T-helper 9 cell (primary cell): ENCODE measurements around the gene PAM.

Experiments used
- DNase-seq: peaks from one replicate; pipeline ENCODE4 v3.0.0-alpha.2; 2020

PAM gene

GRCh38 chr5:102863764-102864560, 108.9 kb downstream of the PAM start:
- no peak for DNase-seq

DNA sequence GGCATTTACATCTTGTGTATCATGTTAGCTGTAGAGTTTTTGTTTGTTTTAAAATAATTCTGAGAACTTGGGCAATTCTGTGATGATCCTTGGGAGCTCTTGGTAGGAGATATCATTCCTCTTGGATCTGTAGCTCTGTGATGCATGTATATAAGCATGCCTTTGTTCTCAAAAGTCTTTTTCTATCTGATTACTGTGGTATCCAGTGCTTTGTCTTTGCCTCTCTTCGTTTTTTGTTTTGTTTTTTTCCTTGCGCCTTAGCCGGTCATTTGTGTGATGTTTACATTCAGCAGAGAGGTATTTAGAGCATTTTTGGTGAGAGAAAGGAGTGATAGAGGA, 110.0 kb downstream of the PAM start:
- DNase-seq = no peak

DNA sequence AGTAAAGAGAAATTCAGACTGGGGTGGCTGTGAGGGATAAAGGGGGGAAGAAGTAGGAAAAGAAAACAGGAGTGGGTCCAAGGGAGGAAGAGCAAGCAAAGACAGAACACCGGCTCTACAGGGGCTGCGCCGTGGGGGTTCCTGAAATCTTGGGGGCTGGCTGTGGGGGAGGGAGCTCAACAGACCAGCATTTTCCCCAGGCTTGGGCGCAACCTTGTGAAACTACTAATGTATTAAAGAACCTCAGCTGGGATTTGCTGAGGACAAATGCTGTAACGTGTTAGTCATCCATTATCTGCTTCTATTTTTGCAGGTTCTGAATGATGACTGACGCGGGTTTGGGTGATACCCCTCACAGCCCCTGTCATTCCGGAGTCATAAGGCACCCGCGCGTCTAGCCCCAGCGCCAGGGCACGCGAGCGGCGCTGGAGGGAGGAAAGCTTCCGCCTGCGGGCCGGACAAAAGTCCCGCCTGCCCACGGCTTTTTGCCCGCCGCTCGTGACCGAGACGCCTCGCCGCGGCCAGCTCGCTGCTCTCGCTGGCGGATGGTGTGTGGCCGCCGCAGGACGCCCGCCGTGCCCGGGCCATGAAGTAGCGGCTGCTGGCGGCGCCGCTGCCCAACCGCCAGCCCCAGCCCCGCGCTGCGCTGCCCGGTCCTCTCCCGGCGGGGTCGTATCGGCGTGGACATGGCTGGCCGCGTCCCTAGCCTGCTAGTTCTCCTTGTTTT, 110.6 kb downstream of the PAM start:
- no peak for DNase-seq

DNA sequence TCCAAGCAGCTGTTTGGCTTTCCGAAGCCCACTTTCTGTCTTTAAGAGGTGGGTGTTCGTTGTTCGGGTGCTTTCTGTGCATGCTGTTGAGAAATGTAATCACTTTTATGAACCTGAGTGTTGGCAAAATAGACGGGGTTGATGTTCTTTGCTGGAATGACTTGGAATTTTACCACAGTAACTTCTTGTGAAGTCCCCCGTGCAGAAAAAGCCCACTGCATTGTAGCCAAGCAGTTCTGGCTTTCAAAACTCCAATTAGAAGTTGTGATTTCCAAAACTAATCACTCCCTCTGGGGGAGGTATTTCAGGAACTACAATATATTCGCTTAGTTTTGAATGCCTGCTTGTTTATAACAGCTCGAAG, 111.1 kb downstream of the PAM start:
- DNase-seq = no peak

DNA sequence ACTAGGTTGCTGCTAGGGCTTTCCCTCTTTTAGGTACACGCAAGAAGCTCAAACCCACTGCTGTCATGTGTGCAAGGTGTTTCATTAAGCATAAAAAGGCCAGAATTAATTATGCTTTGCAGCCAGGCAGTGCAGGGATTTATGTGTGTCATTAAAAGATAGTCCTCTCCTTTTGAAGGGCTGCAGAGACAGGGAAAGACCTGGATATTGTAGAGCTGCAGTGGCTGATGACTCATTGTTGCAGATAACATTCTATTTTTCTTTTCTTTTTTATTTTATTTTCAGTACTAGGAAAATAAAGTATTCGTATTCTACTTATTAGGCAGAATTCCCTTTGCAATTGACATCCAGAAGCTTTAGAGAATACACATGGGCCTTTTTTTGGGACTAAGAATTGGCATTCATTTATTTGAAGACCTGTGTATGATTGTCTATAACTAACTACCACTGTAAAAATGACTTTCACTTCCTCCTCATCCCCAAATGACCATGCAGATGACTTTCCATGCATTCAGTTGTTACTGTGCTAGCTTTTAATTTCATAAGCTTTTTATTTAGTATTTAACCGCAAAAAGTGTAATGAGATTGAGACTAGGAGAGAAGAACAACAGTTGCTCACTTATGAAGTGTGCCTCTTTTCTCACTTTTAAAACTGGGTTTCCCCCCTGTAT, 113.0 kb downstream of the PAM start:
- no peak for DNase-seq

- DNase-seq = no peak
Observed at GRCh38 chr5:102869230-102869629, 114.1 kb downstream of the PAM start.

DNA sequence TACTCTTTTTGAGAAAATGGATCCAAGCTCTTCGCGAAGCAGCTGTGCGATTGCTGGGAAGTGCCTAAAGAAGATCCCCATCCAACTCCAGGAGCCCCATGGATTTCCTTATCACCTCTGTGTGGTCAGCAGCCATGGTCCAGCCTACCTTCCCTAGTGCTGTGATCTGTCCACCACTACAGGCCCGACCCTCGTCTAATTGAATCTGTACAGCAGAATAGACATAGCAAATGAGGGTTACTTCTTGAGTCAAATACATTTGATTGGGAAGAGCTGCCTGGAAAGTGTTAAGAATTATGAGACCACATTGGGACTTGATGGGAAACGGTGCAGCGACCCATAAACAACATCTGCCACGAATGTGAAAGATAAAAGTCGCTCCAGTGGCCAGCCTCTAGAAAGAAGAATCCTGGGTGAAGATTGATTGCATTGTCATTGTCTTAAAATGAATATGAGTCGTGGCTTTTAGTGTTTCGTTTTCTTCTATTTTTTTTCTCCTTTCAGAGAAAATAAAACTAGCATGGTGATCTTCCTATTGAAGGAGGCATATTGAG, 118.4 kb downstream of the PAM start:
- no peak for DNase-seq

DNA sequence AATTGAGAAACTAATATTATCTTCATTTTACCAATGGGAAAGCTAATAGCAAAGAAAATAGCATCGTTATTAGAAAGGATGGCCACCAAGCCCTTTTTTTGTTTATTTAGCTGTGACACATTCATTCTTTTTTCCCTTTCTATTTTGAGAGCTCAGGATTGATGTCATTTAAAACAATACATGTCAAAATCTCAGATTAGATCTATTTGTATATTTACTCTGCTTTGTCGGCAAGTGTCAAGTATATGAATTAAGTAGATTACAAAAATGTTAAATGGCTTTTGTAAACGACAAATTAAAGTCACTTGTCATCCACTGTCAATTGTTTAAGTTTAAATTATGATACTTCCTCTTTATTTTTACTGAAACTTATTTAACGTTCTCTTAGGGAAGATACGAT, 118.9 kb downstream of the PAM start:
- no peak for DNase-seq

- no peak for DNase-seq
Observed at GRCh38 chr5:102875721-102876123, 120.6 kb downstream of the PAM start.

GRCh38 chr5:102876610-102877009, 121.5 kb downstream of the PAM start:
- DNase-seq = no peak

DNA sequence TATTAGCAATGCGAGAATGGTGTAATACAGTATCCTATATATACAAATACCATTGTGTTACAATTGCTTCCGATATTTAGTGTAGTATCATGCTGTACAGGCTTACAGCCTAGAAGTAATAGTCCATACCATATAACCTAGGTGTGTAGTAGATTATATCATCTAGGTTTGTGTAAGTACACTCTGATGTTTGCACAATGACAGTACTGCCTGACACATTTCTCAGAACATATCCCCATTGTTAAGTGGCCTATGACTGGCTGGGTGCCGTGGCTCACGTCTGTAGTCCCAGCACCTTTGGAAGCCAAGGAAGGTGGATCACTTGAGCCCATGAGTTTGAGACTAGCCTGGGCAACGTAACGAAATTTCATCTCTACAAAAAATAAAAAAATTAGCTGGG, 124.6 kb downstream of the PAM start:
- DNase-seq = no peak

GRCh38 chr5:102886586-102886985, 131.5 kb downstream of the PAM start:
- DNase-seq = no peak

DNA sequence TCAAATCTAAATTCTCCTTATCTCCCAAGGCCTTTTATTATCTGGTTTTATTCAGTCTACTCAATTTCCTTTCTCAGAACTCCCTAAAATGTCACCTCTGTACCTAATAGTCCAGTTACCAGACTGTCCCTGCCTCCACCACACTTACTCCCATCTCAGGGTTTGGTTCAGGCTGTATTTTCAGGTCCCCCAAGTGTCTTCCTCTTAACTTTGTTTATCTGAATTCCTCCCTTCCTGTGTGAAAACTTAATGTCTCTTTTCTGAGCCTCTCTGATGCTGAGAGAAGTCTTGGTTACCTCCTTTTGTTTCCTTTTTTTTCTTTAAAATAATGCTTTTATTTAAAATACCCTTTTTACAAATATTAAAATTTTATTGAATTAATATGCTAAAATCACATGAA, 133.4 kb downstream of the PAM start:
- DNase-seq = no peak

- DNase-seq = no peak
Observed at GRCh38 chr5:102889033-102889432, 133.9 kb downstream of the PAM start.

GRCh38 chr5:102890133-102890532, 135.0 kb downstream of the PAM start:
- DNase-seq = no peak

DNA sequence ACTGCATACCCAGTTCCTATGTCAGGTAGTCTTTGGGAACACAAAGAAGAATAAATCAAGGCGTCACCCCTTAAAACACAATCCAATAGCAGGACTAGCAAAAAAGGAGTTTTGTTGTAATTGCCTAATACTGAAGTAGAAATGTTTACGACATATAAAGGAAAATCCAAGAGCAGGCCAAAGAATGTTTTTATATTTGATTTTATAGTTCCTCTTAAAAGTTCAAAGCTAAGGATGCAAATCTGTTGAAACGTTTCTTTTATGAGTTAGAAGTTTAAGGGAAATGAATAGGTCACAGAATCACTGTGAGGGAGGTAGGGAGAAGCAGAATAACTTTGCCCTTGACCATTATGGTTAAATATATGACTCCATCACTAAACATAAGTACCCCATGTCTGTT, 136.1 kb downstream of the PAM start:
- no peak for DNase-seq

- no peak for DNase-seq
Observed at GRCh38 chr5:102893942-102894341, 138.8 kb downstream of the PAM start.

- DNase-seq = no peak
Observed at GRCh38 chr5:102895234-102895633, 140.1 kb downstream of the PAM start.

- no peak for DNase-seq
Observed at GRCh38 chr5:102895976-102896375, 140.9 kb downstream of the PAM start.

- no peak for DNase-seq
Observed at GRCh38 chr5:102901424-102902134, 146.5 kb downstream of the PAM start.

- DNase-seq = no peak
Observed at GRCh38 chr5:102902135-102902448, 147.0 kb downstream of the PAM start.

GRCh38 chr5:102902647-102903046, 147.5 kb downstream of the PAM start:
- DNase-seq = no peak
